ENCODE measurements around the gene GOLGA8J.
"Not testable (repeated sequence)": the region's sequence is repeated elsewhere in the genome, so short reads cannot be mapped to it uniquely, and the experiment has no call there.

The GOLGA8J gene

GRCh38 chr15:30134751-30135150 is 52.0 kb downstream of the GOLGA8J start, which contains the start of gene GOLGA8T:
GOLGA8T (plus strand) TSS chr15:30135051; CDS start chr15:30135149, 98 bp downstream.
- not testable (repeated sequence) for TF ChIP-seq SIN3A (IDR thresholded peaks at IDR 0.05; ENCODE audit: borderline replicate concordance, insufficient read depth, low read length); TAF1 (IDR thresholded peaks at IDR 0.05; ENCODE audit: borderline replicate concordance, insufficient read depth, low read length); REST (IDR thresholded peaks at IDR 0.05; ENCODE audit: insufficient read depth in 1 of 2, low read depth in 2 of 2, low read length in 2 of 2)
